HEK293T (cell line): ENCODE results near the gene SYCP3.
"Not testable (repeated sequence)": the region's sequence is repeated elsewhere in the genome, so short reads cannot be mapped to it uniquely, and the experiment has no call there.

ENCODE experiments used
- CTCF ChIA-PET: fragments of 350-600 bp; formaldehyde crosslinking; extraction: SDS; loops from one replicate; lab custom pipeline; 2021; ENCODE audit warnings: antibody characterized with exemption, inconsistent platforms; lab: Yijun Ruan, JAX
- POLR2A ChIA-PET: fragments of 350-600 bp; formaldehyde crosslinking; extraction: SDS; loops from one replicate; lab custom pipeline; 2020; ENCODE audit warnings: antibody characterized with exemption, inconsistent platforms; lab: Yijun Ruan, JAX
- DNase-seq: peaks from one replicate; pipeline ENCODE4 v3.0.0; 2012; ENCODE audit warnings: mixed read lengths; ENCODE audit errors: extremely low spot score
- ARNT ChIP-seq: fragments of 450-650 bp; IDR thresholded peaks from 2 replicates; pipeline ENCODE4 v1.6.1; 2017; ENCODE audit warnings: mild to moderate bottlenecking
- BHLHE40 ChIP-seq: fragments of 450-650 bp; IDR thresholded peaks from 2 replicates; pipeline ENCODE4 v1.6.1; 2016; ENCODE audit warnings: mild to moderate bottlenecking, moderate library complexity, borderline replicate concordance
- CTBP1 ChIP-seq: fragments of 450-650 bp; IDR thresholded peaks from 2 replicates; pipeline ENCODE4 v1.6.1; 2016; ENCODE audit warnings: borderline replicate concordance
- ELF4 ChIP-seq: fragments of 450-650 bp; IDR thresholded peaks from 2 replicates; pipeline ENCODE4 v1.6.1; 2017; ENCODE audit warnings: antibody characterized with exemption
- FOXA1 ChIP-seq: fragments of 450-650 bp; IDR thresholded peaks from 2 replicates; pipeline ENCODE4 v1.6.1; 2016; ENCODE audit warnings: mild to moderate bottlenecking
- FOXK2 ChIP-seq: fragments of 450-650 bp; IDR thresholded peaks from 2 replicates; pipeline ENCODE4 v1.6.1; 2016; ENCODE audit warnings: mild to moderate bottlenecking
- FOXM1 ChIP-seq: fragments of 450-650 bp; IDR thresholded peaks from 2 replicates; pipeline ENCODE4 v1.6.1; 2017; ENCODE audit warnings: mild to moderate bottlenecking, borderline replicate concordance
- HDGF ChIP-seq: fragments of 450-650 bp; IDR thresholded peaks from 2 replicates; pipeline ENCODE4 v1.6.1; 2017; ENCODE audit warnings: antibody characterized with exemption, borderline replicate concordance
- L3MBTL2 ChIP-seq: fragments of 450-650 bp; conservative IDR thresholded peaks from 2 replicates; pipeline ENCODE4 v1.6.1; 2016; ENCODE audit warnings: mild to moderate bottlenecking
- LEF1 ChIP-seq: fragments of 450-650 bp; IDR thresholded peaks from 2 replicates; pipeline ENCODE4 v1.6.1; 2017; ENCODE audit warnings: mild to moderate bottlenecking, borderline replicate concordance
- NFRKB ChIP-seq: fragments of 450-650 bp; IDR thresholded peaks from 2 replicates; pipeline ENCODE4 v1.6.1; 2016; ENCODE audit warnings: mild to moderate bottlenecking, moderate library complexity
- SP1 ChIP-seq: fragments of 450-650 bp; IDR thresholded peaks from 2 replicates; pipeline ENCODE4 v1.6.1; 2017
- SUZ12 ChIP-seq: fragments of 450-650 bp; IDR thresholded peaks from 2 replicates; pipeline ENCODE4 v1.6.1; 2016; ENCODE audit warnings: mild to moderate bottlenecking
- ZNF384 ChIP-seq: fragments of 450-650 bp; IDR thresholded peaks from 2 replicates; pipeline ENCODE4 v1.6.1; 2016

The SYCP3 gene

GRCh38 chr12:101685092-101685491 lies 54.2 kb downstream of the SYCP3 start:
- TF ChIP-seq HDGF (no peak), SP1 (no peak), CTBP1 (no peak), ELF4 (no peak), LEF1 (no peak), FOXM1 (no peak), SUZ12 (no peak), FOXA1 (no peak), ZNF384 (no peak), BHLHE40 (no peak), NFRKB (no peak), ARNT (no peak), FOXK2 (no peak)
- ChIA-PET POLR2A (no interaction called here), CTCF (no interaction called here)
- no peak for DNase-seq

GRCh38 chr12:101681627-101682026 lies 57.6 kb downstream of the SYCP3 start:
- POLR2A ChIA-PET = not testable (repeated sequence)
- CTCF ChIA-PET = interaction anchor here (0.8 kb wide), 1 partner anchor 12 kb away, joined by 3 read pairs; no protein-coding TSS in a partner anchor

GRCh38 chr12:101680647-101681046 lies 58.6 kb downstream of the SYCP3 start:
- POLR2A ChIA-PET = no interaction called here
- DNase-seq = no peak
- TF ChIP-seq FOXK2 = no peak
- no peak for TF ChIP-seq SUZ12
- CTCF ChIA-PET = no interaction called here

More at GRCh38 chr12:101681627-101682026, 57.6 kb downstream of the SYCP3 start:
- DNase-seq = not testable (repeated sequence)

GRCh38 chr12:101680240-101680639 lies 59.0 kb downstream of the SYCP3 start:
- CTCF ChIA-PET = no interaction called here
- POLR2A ChIA-PET = no interaction called here
- TF ChIP-seq ZNF384 = no peak
- no peak for TF ChIP-seq HDGF
- TF ChIP-seq SP1 = no peak
- TF ChIP-seq FOXA1 = no peak
- no peak for TF ChIP-seq CTBP1
- no peak for TF ChIP-seq NFRKB
- no peak for TF ChIP-seq L3MBTL2
- TF ChIP-seq LEF1 = no peak
- no peak for TF ChIP-seq BHLHE40
- TF ChIP-seq FOXK2 = no peak
- no peak for TF ChIP-seq ARNT
- no peak for TF ChIP-seq FOXM1
- TF ChIP-seq ELF4 = no peak
- DNase-seq = no peak
